HUES64 (cell line): ENCODE data around the gene CASP6.

Experiments used
- H3K27ac ChIP-seq: 2 replicates; pipeline ENCODE4 v1.7.0; 2013; ENCODE audit warnings: low read depth, low read length, inconsistent platforms
- H3K27me3 ChIP-seq: 2 replicates; pipeline ENCODE4 v1.6.1; 2013; ENCODE audit warnings: mild to moderate bottlenecking, low read length; ENCODE audit not compliant: insufficient read depth
- H3K36me3 ChIP-seq: 2 replicates; pipeline ENCODE4 v1.6.1; 2013; ENCODE audit warnings: mild to moderate bottlenecking, low read length; ENCODE audit not compliant: insufficient read depth
- H3K4me1 ChIP-seq: 2 replicates; pipeline ENCODE4 v1.6.1; 2013; ENCODE audit warnings: mild to moderate bottlenecking, low read length, moderate library complexity; ENCODE audit not compliant: insufficient read depth
- H3K4me3 ChIP-seq: 2 replicates; pipeline ENCODE4 v1.5.1; 2013; ENCODE audit warnings: mild to moderate bottlenecking, low read length, moderate library complexity
- H3K9ac ChIP-seq: 2 replicates; pipeline ENCODE4 v1.6.1; 2013; ENCODE audit warnings: mild to moderate bottlenecking, low read depth, low read length
- H3K9me3 ChIP-seq: 2 replicates; pipeline ENCODE4 v1.6.1; 2013; ENCODE audit warnings: low read depth, low read length; ENCODE audit not compliant: insufficient read depth
- WGBS: fragments of 150-250, 120-280 bp; methylation state at CpG from one replicate; pipeline ENCODE4 v1.1.7; 2013; ENCODE audit warnings: missing lambda C conversion rate; 5-methylcytosine and 5-hydroxymethylcytosine counted together

CASP6 gene

GRCh38 chr4:109718759-109719158, 15.5 kb upstream of the CASP6 start:
- Histone ChIP-seq H3K27ac (no peak overlapping the region), H3K36me3 (peaks cover 40% of the 10 kb centered on the region), H3K4me3 (no peak overlapping the region), H3K9ac (no peak overlapping the region), H3K4me1 (no peaks in the 10 kb centered on the region), H3K27me3 (no peaks in the 10 kb centered on the region), H3K9me3 (no peaks in the 10 kb centered on the region)
- WGBS = no CpG with 5 or more reads among the region's 1 CpG

- Histone ChIP-seq H3K4me1 (no peaks in the 10 kb centered on the region), H3K9me3 (no peaks in the 10 kb centered on the region), H3K9ac (no peak overlapping the region), H3K36me3 (peaks cover 60% of the 10 kb centered on the region), H3K4me3 (no peak overlapping the region), H3K27ac (no peak overlapping the region), H3K27me3 (no peaks in the 10 kb centered on the region)
- WGBS = 97% methylated on average over 2 of the region's 3 CpGs
Observed at GRCh38 chr4:109713500-109713899, 10.3 kb upstream of the CASP6 start.

DNA sequence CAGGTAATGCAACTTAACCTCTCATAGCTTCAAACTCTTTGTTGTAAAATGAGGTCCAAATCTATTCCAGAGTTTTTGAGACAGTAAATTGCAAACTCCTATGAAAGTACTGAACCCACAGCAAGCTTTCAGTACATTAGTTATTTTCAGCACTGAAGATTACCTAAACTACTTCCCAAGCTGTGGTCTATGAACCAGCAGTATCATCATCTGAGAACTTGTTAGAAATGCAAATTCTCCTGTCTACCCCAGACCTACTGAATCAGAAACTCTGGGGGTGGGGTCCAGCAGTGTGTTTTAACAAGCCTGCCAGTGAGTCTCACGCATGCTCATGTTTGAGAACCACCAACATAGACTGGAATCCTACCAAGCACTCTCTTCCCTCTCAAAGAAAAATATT, 5.7 kb upstream of the CASP6 start:
- H3K27me3 ChIP-seq = no peaks in the 10 kb centered on the region
- H3K4me3 ChIP-seq = no peak overlapping the region
- 98% methylated on average over 1 of the region's 1 CpG for WGBS
- H3K27ac ChIP-seq = no peak overlapping the region
- H3K36me3 ChIP-seq = peaks cover 41% of the 10 kb centered on the region
- H3K9ac ChIP-seq = no peak overlapping the region
- H3K4me1 ChIP-seq = 0 out of 2 replicates have a peak, but pooled peaks cover 1% of the 10 kb centered on the region
- H3K9me3 ChIP-seq = no peaks in the 10 kb centered on the region

DNA sequence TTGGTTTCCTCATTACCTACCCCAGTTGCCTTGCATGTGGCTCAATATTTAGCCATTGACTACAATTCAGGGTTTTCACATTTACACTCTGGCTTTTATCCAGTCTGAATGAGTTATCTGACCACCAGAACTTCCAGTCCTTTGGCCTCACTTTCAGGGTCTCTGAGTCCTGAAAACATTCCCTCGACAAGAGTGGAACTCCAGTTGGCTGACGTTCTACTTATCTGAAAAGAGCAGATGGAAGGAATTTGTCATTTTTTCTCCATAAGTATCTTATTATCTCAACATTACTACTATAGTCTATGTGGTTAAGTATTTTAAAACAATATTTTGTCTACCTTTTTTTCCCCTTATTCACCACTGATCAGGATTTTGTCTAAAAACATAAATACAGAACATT, 5.2 kb upstream of the CASP6 start:
- no peak overlapping the region for H3K27ac ChIP-seq
- no peak overlapping the region for H3K4me3 ChIP-seq
- 0 out of 2 replicates have a peak, but pooled peaks cover 4% of the 10 kb centered on the region for H3K4me1 ChIP-seq
- WGBS = 97% methylated on average over 2 of the region's 2 CpGs
- no peaks in the 10 kb centered on the region for H3K9me3 ChIP-seq
- H3K27me3 ChIP-seq = no peaks in the 10 kb centered on the region
- no peak overlapping the region for H3K9ac ChIP-seq
- H3K36me3 ChIP-seq = peaks cover 35% of the 10 kb centered on the region

DNA sequence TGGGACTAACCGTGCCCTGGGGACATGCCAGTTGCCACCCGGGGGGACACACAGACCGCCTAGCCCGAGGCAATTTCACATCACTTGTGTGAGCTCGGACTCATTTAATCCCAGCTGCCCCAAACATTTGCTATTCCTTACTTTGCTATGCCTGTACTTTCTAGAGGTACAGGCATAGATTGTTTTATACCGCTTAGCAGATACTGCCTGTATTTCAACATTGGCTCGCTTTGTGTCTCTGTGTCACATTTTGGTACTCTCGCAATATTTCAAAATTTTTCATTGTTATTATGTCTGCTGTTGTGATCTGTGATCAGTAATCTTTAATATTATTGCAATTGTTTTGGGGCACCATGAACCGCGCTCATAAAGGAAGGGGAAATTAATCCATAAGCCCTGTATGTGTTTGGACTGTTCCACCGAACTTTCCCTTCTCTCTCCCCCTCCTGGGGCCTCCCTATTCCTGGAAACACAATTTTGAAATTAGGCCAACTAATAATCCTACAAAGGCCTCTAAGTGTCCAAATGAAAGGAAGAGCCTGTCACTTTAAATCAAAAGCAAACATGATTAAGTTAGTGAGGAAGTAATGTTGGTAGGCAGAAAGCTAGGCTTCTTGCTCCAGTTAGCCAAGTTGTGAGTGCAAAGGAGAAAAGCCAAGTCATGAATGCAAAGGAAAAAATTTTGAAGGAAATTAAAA, 568 bp upstream of the CASP6 start:
- H3K27ac ChIP-seq = 0 out of 2 replicates have a peak overlapping the region, but pooled peaks have one; percentile 76

DNA sequence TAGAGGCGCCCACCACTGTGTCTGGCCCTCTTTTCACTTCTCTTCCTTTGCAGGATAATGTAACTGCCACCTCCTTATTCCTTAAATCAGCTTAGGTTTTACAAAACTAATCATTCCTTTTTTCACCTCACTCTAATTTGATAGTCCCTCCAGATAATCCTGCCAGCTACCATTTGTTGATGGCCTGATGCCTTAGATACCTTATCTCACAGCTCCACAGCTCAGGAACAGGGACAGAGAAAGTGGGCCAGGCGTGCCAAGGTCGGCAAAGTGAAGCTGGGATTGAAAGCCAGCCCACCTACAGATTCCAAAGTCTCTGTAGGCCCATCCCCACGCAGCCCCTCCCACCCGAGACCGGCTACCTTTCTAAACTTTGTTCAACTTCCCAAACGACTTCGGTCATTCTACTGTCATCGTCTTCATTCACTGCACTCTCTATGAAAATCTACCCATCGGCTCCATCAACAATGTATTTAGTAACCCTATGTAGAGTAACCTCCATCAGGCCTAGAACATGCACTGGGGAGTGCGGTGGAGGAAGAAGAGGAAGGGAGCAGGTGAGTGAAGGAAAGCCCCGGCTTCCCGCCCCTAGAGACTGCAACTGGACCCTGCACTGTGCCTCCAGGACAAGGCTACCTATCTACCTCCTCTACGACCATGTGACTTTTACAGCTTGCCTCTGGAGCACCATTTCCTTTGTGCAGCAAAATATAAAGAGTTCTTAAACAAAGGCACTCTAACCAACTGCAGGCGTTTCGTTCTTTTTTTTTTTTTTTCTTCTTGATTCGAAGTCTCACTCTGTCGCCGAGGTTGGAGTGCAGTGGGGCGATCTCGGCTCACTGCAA, 1.5 kb downstream of the CASP6 start:
- Histone ChIP-seq H3K9ac (peak overlapping the region; percentile 78), H3K27me3 (no peaks in the 10 kb centered on the region), H3K4me1 (peaks cover 15% of the 10 kb centered on the region), H3K4me3 (peak overlapping the region; percentile 92), H3K9me3 (no peaks in the 10 kb centered on the region), H3K36me3 (peaks cover 20% of the 10 kb centered on the region), H3K27ac (no peak overlapping the region)
- 44% methylated on average over 20 of the region's 21 CpGs for WGBS

More for the DNA sequence above, 568 bp upstream of the CASP6 start:
- Histone ChIP-seq H3K9me3 (no peaks in the 10 kb centered on the region), H3K4me1 (peaks cover 15% of the 10 kb centered on the region), H3K27me3 (no peaks in the 10 kb centered on the region), H3K4me3 (peak overlapping the region; percentile 92), H3K9ac (peak overlapping the region; percentile 78), H3K36me3 (peaks cover 16% of the 10 kb centered on the region)
- 46% methylated on average over 11 of the region's 11 CpGs for WGBS

- WGBS = 86% methylated on average over 8 of the region's 8 CpGs
- Histone ChIP-seq H3K27ac (no peak overlapping the region), H3K36me3 (peaks cover 29% of the 10 kb centered on the region), H3K9ac (no peak overlapping the region), H3K4me1 (peaks cover 15% of the 10 kb centered on the region), H3K4me3 (no peak overlapping the region), H3K9me3 (no peaks in the 10 kb centered on the region), H3K27me3 (no peaks in the 10 kb centered on the region)
Observed at GRCh38 chr4:109699553-109700225, 3.6 kb downstream of the CASP6 start.

DNA sequence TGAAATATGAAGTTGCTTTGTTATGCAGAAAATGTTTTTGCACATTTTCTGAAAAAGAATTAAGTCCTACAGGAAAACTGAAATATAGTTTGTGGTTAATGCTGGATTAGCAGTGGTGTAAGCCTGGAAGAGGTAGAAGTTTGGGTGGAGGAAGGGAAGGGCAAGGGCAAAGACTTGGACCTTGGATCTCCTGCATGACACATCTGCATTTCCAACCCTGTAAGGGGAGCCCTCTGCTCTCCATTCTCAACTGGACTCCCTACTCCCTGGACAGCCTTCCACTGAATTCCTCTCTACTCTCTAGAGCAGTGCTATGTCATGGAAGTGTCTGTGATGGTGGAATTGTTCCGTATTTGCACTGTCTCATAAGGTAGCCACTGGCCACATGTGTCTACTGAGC, 4.6 kb downstream of the CASP6 start:
- Histone ChIP-seq H3K4me1 (peaks cover 11% of the 10 kb centered on the region), H3K4me3 (no peak overlapping the region), H3K9ac (no peak overlapping the region), H3K27ac (no peak overlapping the region), H3K27me3 (no peaks in the 10 kb centered on the region), H3K36me3 (peaks cover 37% of the 10 kb centered on the region), H3K9me3 (no peaks in the 10 kb centered on the region)
- WGBS = 100% methylated on average over 1 of the region's 1 CpG

DNA sequence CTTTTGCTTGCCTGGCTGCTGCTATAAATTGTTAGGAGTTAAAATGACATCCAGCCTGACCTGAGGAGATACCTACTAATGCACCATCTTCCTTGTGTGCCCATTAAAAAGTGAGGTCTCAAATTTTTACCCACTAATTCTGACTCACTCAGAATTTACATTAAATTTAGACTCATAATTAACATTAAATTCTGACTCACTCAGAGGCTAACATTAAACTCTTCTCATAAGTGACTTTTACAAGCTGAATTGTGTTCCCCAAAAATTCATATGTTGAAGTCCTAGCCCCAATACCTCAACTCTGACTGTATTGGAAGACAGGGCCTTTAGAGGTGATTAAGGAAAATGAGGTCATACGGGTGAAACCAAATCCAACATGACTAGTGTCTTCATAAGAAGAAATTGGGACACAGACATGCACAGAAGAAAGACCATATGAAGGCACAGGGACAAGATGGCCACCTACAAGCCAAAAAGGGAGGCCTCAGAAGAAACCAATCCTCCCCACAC, 11.8 kb downstream of the CASP6 start:
- Histone ChIP-seq H3K4me3 (no peak overlapping the region), H3K27ac (no peak overlapping the region), H3K9me3 (no peaks in the 10 kb centered on the region), H3K36me3 (peaks cover 58% of the 10 kb centered on the region), H3K4me1 (no peaks in the 10 kb centered on the region), H3K27me3 (no peaks in the 10 kb centered on the region), H3K9ac (no peak overlapping the region)
- 100% methylated on average over 1 of the region's 1 CpG for WGBS

- Histone ChIP-seq H3K9ac (no peak overlapping the region), H3K27me3 (no peaks in the 10 kb centered on the region), H3K9me3 (no peaks in the 10 kb centered on the region), H3K27ac (no peak overlapping the region), H3K4me3 (no peak overlapping the region), H3K4me1 (no peaks in the 10 kb centered on the region), H3K36me3 (peaks cover 53% of the 10 kb centered on the region)
- 97% methylated on average over 6 of the region's 6 CpGs for WGBS
Observed at GRCh38 chr4:109690690-109691410, 12.4 kb downstream of the CASP6 start.
